ENCODE measurements around the gene CD300LG.
"Not testable (repeated sequence)": the region's sequence is repeated elsewhere in the genome, so short reads cannot be mapped to it uniquely, and the experiment has no call there.

Gene CD300LG

GRCh38 chr17:43879723-43880419 lies 32.9 kb downstream of the CD300LG start:
- DNase-seq (ENCODE audit: low read depth), result no peak

GRCh38 chr17:43880420-43880991 lies 33.5 kb downstream of the CD300LG start:
- peak; percentile 26 for DNase-seq (ENCODE audit: low read depth)

- DNase-seq (ENCODE audit: low read depth), result no peak
Observed at GRCh38 chr17:43881181-43881580, 34.2 kb downstream of the CD300LG start.

GRCh38 chr17:43881758-43882505 lies 35.0 kb downstream of the CD300LG start:
- DNase-seq (ENCODE audit: low read depth), result no peak

- DNase-seq (ENCODE audit: low read depth), result no peak
Observed at GRCh38 chr17:43882761-43883415, 35.9 kb downstream of the CD300LG start.

- no peak for DNase-seq (ENCODE audit: low read depth)
Observed at GRCh38 chr17:43888548-43888947, 41.6 kb downstream of the CD300LG start.

- no peak for DNase-seq (ENCODE audit: low read depth)
Observed at GRCh38 chr17:43890240-43890639, 43.3 kb downstream of the CD300LG start.

GRCh38 chr17:43891851-43892646 lies 45.1 kb downstream of the CD300LG start:
- peak; percentile 29 for DNase-seq (ENCODE audit: low read depth)

- no peak for DNase-seq (ENCODE audit: low read depth)
Observed at GRCh38 chr17:43892647-43892952, 45.6 kb downstream of the CD300LG start.

GRCh38 chr17:43894494-43894893 lies 47.5 kb downstream of the CD300LG start:
- not testable (repeated sequence) for DNase-seq (ENCODE audit: low read depth)

GRCh38 chr17:43897831-43898230 lies 50.9 kb downstream of the CD300LG start:
- no peak for DNase-seq (ENCODE audit: low read depth)

GRCh38 chr17:43898446-43898845 lies 51.5 kb downstream of the CD300LG start:
- no peak for DNase-seq (ENCODE audit: low read depth)

GRCh38 chr17:43900183-43900857 lies 53.3 kb downstream of the CD300LG start:
- peak; percentile 87 for DNase-seq (ENCODE audit: low read depth)

GRCh38 chr17:43900858-43901754 lies 54.1 kb downstream of the CD300LG start:
- DNase-seq (ENCODE audit: low read depth), result no peak

- no peak for DNase-seq (ENCODE audit: low read depth)
Observed at GRCh38 chr17:43901861-43902589, 55.0 kb downstream of the CD300LG start.

- DNase-seq (ENCODE audit: low read depth), result no peak
Observed at GRCh38 chr17:43905400-43905984, 58.5 kb downstream of the CD300LG start.

- peak; percentile 67 for DNase-seq (ENCODE audit: low read depth)
Observed at GRCh38 chr17:43905985-43906852, 59.2 kb downstream of the CD300LG start.

- no peak for DNase-seq (ENCODE audit: low read depth)
Observed at GRCh38 chr17:43906951-43907424, 60.0 kb downstream of the CD300LG start.

Measured in EH (cell line).